HuH-7 (cell line): ENCODE results near the gene RASSF5.
"Not testable (repeated sequence)": the region's sequence is repeated elsewhere in the genome, so short reads cannot be mapped to it uniquely, and the experiment has no call there.

Source experiments
- DNase-seq: peaks from one replicate; pipeline ENCODE4 v3.0.0; 2011; ENCODE audit warnings: low spot score

RASSF5 gene

GRCh38 chr1:206586501-206587445 is 79.4 kb downstream of the RASSF5 start:
- DNase-seq, result no peak

GRCh38 chr1:206587904-206588303 is 80.6 kb downstream of the RASSF5 start:
- no peak for DNase-seq

- DNase-seq, result no peak
Observed at GRCh38 chr1:206588492-206588891, 81.2 kb downstream of the RASSF5 start.

- DNase-seq, result no peak
Observed at GRCh38 chr1:206589206-206589605, 81.9 kb downstream of the RASSF5 start.

- peak; percentile 19 for DNase-seq
Observed at GRCh38 chr1:206590025-206590758, 82.9 kb downstream of the RASSF5 start.

- DNase-seq, result no peak
Observed at GRCh38 chr1:206591226-206591625, 83.9 kb downstream of the RASSF5 start.

GRCh38 chr1:206591696-206592095 is 84.4 kb downstream of the RASSF5 start:
- no peak for DNase-seq

GRCh38 chr1:206593351-206593925 is 86.1 kb downstream of the RASSF5 start:
- DNase-seq, result no peak

GRCh38 chr1:206595581-206596318 is 88.4 kb downstream of the RASSF5 start:
- DNase-seq, result no peak

GRCh38 chr1:206596319-206596666 is 89.0 kb downstream of the RASSF5 start:
- no peak for DNase-seq

- no peak for DNase-seq
Observed at GRCh38 chr1:206600527-206600926, 93.2 kb downstream of the RASSF5 start.

GRCh38 chr1:206604861-206605260 is 97.5 kb downstream of the RASSF5 start:
- no peak for DNase-seq

GRCh38 chr1:206606867-206607266 is 99.5 kb downstream of the RASSF5 start:
- peak; percentile 47 for DNase-seq

- DNase-seq, result peak; percentile 37
Observed at GRCh38 chr1:206608108-206608698, 100.9 kb downstream of the RASSF5 start.

GRCh38 chr1:206609229-206609991 is 102.1 kb downstream of the RASSF5 start:
- no peak for DNase-seq

- peak; percentile 97 for DNase-seq
Observed at GRCh38 chr1:206612129-206612876, 105.0 kb downstream of the RASSF5 start, which contains the start of gene EIF2D. Gene EIF2D, minus strand, starts transcription at chr1:206612465. Its CDS starts 123 bp downstream, at chr1:206612342.

GRCh38 chr1:206626396-206626795 is 119.1 kb downstream of the RASSF5 start:
- DNase-seq, result not testable (repeated sequence)

GRCh38 chr1:206628916-206629315 is 121.6 kb downstream of the RASSF5 start:
- no peak for DNase-seq

- DNase-seq, result peak; percentile 75
Observed at GRCh38 chr1:206631085-206631509, 123.8 kb downstream of the RASSF5 start.

GRCh38 chr1:206633708-206634121 is 126.4 kb downstream of the RASSF5 start:
- DNase-seq, result no peak
